GM19395 (cell line): ENCODE data around the gene MCHR1.
"Not testable (repeated sequence)": the region's sequence is repeated elsewhere in the genome, so short reads cannot be mapped to it uniquely, and the experiment has no call there.

ENCODE experiments used
- ATAC-seq: cut with Tn5 transposase; IDR thresholded peaks from one replicate; pipeline ENCODE4 v1.9.1; 2021; ENCODE audit warnings: mild to moderate bottlenecking, moderate library complexity; ENCODE audit not compliant: unreplicated experiment

Gene MCHR1

DNA sequence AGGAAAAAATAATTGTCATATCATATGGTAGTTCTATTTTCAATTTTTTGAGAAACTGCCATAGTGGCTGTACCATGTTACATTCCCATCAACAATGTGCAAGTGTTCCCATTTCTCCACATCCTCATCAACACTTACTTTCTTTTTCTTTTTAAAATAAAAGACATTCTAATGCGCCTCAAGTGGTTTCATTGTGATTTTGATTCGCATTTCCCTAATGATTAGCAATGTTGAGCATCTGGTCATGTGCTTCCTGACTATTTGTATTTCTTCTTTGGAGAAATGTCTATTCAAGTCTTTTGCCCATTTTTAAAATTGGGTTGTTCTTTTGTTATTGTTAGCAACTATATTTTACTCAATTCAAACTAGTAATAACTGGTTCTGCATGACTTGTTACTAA lies 8.4 kb downstream of the MCHR1 start:
- no peak for ATAC-seq

DNA sequence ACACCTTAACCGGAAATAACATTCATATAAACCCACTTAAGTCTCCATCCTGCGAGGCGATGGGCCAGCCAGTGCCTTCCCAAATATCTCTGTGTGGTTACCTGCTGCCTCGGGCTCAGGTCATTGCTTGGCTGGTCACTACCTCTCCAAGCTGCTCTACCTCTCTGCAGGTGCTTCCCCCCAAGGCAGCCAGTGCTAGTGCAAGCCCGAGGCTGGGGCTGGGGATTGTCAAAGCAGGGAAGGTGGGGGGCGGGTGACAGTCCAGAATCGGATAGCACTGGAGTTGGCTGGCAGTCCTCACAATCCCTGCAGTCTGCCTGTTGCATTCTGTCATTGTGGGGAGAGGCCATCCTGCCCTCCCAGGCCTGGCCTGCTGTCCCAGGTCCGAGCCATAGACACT lies 11.1 kb downstream of the MCHR1 start:
- ATAC-seq = no peak

DNA sequence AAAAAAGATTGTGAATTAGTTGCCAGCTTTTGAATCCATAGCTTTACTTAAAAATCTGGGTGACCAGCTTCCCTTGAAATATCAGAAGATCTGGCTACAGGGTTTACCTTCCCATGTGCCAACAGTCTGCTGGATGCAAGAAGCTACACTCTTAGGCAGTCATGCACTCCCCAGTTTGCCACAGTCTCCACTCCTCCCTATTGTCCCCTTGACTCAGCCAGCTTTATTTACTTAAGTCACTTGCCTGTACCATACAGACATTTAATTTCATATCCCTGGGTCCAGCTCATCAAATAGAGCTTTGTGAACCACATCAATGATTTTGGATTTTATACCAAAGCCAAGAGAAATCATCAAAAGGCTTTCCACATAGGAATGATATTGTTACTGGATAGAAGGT lies 12.2 kb downstream of the MCHR1 start:
- no peak for ATAC-seq

DNA sequence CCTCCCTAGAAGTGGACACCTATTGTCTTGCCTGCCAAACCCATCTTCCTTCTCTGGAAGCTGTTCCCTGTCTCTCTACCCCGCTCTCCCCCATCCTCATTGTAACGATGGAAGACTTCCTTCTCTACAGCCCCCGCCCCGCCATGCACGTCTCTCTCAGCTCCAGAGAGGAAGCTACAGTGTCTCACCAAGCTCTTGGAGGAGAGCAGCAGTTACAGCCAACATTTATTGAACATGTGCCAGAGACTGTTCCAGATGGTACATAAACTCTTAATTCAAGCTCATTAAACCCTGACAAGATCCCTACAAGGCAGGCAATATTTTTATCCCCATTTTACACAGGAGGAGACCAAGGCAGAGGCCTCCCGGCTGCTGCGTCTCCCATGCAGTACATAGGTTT lies 15.1 kb downstream of the MCHR1 start:
- ATAC-seq = no peak

DNA sequence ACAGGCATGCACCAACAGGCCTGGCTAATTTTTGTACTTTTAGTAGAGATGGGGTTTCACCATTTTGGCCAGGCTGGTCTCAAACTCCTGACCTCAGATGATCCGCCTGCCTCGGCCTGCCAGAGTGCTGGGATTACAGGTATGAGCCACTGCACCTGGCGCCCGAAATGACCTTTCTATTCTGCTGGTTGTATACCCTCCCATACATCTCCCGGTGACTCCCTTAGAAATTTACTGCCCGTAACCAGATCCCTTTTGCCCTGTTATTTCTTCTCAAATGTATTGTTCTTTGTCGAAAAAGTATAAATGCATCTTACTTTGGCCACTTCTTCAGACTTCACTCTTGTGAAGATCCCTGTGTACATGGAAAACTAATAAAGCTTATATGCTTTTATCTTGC lies 22.0 kb downstream of the MCHR1 start:
- no peak for ATAC-seq

DNA sequence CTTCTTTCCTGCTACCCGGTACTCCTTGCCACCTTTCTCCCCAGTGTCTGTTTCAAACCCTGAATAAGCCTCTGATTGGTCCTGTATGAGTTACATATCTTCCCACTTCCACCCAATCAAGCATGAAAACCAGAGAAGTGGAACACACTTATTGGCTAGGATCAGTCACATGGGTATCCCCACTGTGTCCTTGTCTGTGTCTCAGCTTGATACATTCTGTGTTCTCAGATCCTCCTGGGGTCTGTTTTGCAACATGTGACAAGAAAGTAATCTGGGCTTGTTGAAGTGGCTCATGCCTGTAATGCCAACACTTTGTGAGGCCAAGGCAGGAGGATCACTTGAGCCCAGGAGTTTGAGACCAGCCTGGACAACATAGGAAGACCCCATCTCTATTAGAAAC lies 23.9 kb downstream of the MCHR1 start:
- ATAC-seq = no peak

DNA sequence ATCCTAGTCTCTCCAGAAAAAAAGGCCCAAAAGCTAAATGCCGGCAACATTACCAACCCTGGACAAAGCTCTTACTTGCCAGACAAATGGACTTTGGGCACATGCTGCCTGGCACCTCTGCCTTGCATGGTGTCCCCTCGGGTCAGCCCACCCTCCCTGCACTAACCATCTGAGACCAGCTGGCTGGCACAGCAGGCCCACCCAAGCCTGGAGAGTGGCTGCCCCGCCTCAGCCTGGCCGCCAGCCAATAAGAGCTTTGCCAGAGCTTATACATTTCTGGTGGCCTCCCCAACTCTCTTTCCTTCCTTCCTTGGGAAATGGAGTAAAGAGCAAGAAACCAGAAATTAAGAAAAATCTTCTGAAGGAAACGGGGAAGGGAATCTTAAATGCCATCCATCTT lies 24.5 kb downstream of the MCHR1 start:
- ATAC-seq = no peak

DNA sequence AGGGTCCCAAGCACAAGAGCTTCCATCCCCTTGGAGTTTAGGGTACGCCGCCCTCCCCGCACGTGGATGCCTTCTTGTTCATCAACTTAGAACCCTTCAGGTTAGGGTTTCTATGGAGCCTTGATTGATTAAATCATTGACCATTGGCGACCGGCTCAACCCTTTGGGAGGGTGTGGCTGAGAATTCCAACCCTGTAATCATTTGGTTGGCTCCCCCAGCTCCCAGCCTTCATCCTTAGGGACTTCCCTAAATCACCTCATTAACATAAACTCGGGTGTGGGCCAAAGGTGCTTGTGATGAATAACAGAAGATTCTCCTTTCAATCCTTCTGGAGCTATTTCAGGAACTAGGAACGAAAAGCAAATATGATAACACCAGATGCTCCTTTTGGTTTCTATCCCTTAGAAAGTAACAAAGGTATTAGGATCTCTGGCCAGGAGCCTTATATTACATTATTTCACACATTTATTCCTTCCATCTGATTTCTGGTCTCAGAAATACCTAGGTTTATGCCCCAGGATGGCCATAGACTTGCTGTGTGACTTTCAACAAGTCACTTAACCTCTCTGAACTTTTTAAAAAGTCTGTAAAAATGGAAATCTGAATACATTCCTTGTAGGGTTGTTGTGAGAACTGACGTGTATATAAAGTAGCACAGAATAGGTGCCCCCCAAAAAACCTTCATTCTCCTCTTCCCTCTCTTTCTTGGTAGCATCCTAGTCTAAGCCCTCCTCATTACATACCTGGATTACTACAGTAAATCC lies 26.8 kb downstream of the MCHR1 start:
- ATAC-seq = no peak

DNA sequence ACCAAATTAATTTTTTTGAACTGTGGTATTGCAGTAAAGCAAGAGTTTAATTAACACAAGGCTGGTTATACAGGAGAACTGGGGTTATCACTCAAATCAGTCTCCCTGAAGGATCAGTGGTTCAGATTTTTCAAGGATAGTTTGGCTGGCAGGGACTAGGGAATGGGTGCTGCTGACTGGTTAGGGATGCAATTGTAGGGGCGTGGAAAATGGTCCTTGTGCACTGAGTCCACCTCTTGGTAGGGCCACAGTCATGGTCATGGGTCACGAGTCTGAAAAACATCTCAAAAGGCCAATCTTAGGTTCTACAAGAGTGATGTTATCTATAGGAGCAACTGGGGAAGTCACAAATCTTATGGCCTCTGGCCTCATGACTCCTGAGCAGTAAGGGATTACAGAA lies 27.9 kb downstream of the MCHR1 start:
- ATAC-seq = no peak

DNA sequence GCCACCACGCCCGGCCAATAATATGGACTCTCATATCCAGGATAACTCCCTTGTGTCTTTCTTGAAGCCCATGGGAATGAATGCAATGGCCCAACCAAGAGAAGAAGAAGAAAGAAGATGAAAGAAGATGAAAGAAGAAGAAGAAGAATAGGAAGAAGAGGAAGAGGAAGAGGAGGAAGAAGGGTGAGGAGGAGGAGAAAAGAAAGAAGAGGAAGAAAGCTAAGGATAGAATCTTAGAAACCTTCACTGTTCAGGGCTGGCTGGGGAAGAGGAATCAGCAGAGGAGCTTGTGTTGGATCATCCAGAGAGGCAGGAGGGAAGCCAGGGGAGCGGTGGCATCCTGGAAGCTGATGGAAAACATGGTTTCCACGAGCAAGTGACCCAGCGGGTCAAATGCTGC lies 28.9 kb downstream of the MCHR1 start:
- ATAC-seq = no peak

DNA sequence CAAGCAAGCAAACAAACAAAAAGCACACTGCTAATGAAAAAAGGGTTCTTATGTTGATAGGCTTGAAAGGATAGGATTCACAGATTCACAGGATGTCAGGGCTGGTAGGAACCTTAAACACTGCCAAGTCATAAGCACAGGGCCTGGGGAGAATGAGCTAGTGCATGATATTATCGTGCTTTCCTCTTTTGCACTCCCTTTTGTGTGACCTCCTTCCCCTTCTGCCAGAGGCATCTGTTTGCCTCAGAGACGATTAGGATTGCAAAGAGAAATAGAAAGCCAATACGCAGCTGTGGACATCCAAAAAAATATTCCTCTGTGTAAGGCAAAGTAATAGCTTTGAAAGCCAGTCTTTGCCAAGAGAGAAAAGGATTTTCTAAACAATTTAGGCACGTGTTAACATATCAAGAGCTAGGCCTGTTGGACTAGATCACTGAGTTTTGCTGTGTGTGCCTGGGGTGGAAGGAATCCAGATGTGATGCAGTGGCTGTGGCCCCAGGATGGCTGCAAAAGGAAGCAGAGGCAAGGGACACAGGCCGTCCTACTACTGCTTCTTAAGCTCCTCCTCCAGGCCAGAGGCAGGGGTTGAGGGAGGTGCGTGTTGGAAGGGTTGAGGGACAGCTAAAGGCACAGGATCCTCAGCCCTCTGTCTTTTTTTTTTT lies 30.6 kb downstream of the MCHR1 start:
- no peak for ATAC-seq

DNA sequence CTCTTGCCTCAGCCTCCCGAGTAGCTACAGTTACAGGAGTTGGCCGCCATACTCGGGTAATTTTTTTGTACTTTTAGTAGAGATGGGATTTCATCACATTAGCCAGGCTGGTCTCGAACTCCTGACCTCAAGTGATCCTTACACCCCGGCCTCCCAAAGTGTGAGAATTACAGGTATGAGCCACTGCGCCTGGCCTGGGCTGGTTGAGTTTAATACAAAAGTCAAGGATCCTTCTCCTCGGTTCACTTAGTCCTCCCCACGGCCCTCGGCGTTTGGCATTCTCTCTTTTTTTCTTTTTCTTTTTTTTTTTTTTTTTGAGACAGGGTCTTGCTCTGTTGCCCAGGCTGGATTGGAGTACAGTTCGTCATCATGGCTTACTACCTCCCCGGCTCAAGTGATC lies 33.0 kb downstream of the MCHR1 start:
- no peak for ATAC-seq

DNA sequence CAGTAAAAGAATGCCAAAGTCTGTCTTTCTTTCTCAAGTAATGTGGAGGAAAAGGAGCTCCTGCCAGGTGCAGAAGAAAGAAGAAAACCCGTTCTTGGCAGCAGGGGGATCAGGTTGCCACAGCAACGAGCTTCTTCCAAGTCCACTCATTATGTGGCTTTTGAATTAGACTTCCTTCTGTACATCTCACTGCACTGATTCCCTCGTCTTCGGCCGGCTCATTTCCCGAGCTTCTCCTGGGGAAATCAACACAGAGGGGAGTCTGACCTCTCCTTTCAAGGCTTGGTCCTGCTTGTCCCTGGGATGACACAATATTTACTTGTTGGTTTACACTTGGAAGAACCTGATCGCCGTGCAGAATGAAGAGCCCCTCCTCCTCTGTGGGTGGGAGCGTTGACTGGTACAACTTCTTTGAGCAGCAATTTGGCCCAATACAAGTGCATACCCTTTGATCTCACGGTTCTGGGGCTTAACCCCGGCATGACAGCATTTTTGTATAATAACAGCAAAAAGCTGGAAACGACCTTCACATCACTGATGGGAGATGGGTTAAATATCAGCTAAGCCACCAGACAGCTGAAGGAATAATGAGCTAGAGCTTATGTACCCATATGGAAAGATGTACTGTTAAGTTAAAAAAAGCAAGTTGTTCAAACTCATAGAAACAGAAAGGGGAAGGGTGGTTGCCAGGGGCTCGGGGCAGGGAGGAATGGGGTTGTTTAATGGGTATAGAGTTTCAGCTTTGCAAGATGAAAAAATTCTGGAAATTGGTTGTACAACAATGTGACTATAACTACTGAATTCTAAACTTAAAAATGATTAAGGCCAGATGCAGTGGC lies 35.4 kb downstream of the MCHR1 start:
- ATAC-seq = no peak

DNA sequence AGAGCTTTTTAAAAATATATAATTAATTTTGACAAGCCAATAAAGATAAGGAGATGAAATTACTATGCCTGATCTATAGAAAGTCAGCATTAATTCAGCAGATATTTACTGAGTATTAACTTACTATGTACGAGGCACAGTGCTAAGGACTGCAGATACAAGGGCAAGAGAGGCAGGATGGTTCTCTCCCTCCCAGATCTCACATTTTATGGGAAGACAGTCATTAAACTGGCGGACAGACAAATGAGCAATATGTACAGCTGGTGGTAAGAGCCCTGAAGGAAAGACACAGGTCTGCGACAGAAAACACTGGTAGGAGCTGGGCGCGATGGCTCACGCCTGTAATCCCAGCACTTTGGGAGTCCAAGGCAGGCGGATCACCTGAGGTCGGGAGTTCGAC lies 36.8 kb downstream of the MCHR1 start:
- ATAC-seq = no peak

DNA sequence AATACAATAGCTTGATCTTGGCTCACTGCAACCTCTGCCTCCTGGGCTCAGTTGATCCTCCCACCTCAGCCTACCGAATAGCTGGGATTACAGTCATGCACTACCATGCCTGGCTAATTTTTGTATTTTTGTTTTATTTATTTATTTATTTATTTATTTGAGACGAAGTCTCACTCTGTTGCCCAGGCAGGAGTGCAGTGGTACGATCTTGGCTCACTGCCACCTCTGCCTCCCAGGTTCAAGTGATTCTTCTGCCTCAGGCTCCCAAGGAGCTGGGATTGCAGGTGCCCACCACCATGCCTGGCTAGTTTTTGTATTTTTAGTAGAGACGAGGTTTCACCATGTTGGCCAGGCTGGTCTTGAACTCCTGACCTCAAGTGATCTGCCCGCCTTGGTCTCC lies 38.4 kb downstream of the MCHR1 start:
- ATAC-seq = not testable (repeated sequence)

DNA sequence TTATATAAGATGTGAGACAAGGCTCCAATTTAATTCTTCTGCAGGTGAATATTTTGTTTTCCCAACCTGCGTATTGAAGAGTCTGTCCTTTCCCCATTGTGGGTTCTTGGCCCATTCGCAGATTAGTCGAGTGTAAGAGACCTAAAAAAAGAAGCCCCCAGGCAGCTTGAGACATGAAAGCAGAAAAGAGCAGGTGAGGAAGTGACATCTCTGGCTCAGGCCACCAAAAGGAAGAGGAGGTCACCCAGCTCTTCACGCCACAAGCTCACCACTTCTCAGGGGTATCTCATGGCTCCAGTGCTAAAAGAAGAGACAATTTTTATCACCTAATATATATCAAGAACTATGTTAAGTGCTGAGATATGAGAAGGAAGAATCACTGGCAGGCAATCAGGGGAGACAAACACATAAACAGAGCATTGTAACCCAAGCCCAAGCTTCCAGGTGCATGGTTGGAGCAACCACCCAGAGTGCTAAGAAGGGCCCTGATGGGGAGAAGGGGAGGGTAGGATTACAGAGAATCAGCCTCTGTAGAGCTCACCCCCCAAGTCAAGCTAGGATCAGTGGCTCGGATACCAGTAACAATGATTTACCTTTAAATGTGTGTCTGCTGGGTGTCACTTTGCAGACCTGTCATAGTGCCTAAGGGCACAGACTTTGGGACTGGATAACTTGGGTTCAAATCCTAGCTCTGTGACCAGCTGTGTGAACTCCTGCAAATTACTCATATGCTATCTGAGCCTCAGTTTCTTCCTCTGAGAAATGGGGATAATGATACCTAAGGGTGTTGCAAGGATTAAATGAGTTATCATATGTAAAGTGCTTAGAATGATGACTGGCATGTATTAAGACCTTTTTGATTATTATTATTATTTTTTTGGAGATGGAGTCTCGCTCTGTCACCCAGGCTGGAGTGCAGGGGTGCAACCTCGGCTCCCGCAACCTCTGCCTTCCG lies 39.2 kb downstream of the MCHR1 start:
- ATAC-seq = no peak

DNA sequence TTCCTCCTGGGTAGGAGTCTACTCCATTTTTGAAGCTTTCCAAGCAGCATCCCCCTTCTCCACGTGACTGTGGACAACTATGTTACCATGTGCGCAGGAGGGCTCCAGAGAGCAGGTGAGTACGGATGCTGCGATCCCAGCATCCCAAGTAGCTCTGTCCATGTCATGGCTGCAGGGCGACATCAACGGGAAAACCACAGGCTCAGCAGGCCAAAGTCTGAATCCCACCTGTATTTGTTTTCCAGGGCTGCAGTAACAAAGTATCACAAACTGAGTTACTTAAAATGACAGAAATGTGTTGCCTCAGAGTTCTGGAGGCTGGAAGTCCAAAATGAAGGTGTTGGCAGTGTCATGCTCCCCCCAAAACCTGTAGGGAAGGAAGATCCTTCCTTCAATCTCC lies 40.3 kb downstream of the MCHR1 start:
- ATAC-seq = no peak

DNA sequence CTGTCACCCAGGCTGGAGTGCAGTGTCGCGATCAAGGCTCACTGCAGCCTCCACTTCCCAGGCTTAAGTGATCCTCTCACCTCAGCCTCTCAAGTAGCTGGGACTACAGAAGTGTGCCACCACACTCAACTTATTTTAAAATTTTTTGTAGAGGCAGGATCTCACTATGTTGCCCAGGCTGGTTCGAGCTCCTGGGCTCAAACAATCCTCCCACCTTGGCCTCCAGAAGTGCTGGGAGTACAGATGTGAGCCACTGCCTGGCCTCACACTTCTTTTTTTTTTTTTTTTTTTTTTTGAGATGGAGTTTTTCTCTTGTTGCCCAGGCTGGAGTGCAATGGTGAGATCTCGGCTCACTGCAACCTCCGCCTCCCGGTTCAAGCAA lies 40.9 kb downstream of the MCHR1 start:
- ATAC-seq = not testable (repeated sequence)

DNA sequence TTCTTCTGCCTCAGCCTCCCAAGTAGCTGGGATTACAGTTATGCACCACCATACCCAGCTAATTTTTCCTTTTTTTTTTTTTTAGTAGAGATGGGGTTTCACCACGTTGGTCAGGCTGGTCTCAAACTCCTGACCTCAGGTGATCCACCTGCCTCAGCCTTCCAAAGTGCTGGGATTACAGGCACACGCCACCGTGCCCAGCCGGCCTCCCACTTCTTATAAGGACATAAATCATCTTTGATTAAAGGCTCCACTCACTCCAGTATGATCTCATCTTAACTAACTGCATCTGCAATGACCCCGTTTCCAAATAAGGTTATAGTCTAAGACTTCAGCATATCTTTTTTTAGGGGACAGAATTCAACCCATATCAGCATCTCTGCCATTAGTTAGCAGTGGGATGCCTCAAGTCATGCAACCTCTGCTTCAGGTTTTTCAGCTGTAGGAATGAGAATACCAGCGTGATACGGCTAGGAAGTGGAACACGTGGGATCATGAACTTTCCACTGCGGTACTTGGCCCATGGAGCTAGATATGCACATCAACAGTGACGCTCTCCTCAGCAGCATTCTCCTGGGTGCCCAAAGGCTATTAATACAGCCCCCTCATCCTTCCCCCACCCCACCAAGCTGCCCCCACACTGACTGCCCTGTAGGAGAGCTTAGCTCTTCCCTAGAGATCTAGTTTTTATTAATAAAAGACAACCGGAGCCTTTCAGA lies 41.4 kb downstream of the MCHR1 start:
- no peak for ATAC-seq

DNA sequence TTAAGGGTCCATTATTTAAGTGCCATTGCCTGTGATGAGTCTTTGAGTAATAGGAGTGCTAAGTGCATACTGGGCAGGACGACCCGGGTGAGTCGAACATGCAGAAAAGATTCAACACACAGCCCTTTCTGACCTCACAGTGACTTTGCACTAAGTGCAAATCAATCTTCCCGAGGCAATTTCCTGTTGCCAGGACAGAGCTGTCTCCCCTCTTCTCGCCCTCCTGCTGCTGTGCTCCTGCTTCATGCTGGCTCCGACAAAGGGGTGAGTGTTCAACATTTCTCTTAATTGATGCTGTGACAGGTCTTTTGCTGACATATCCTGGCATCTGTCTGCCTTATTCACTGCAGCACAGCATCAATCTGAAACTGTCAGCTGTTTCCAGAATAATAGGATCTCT lies 42.0 kb downstream of the MCHR1 start:
- ATAC-seq = no peak
